ENCODE data around the gene CLCN6. TPM values are rescaled to one million over a fixed set of nuclear protein-coding genes. Genes with fewer than 3 reads are reported as not detected.

The CLCN6 gene
- total and polyA plus RNA-seq, 2 of the 13 experiments (the other 11 are each of a cell fraction or from before 2014, with no cell fraction given) = 14.9 to 19.3 TPM

GRCh38 chr1:11805422-11806306 is at the start of gene CLCN6, which contains the start of gene MTHFR (continued):
- peak; percentile 80 for TF ChIP-seq ZNF264 (CRISPR knock-in tag; IDR thresholded peaks at IDR 0.05)
- TF ChIP-seq, protein P1, sequence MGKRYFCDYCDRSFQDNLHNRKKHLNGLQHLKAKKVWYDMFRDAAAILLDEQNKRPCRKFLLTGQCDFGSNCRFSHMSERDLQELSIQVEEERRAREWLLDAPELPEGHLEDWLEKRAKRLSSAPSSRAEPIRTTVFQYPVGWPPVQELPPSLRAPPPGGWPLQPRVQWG (CRISPR knock-in tag; IDR thresholded peaks at IDR 0.05; ENCODE audit: borderline replicate concordance, low read depth) = no peak
- peak; percentile 65 for TF ChIP-seq SALL1 (CRISPR knock-in tag; IDR thresholded peaks at IDR 0.05)
- no peak for TF ChIP-seq ZNF549 (CRISPR knock-in tag; IDR thresholded peaks at IDR 0.05)
- no peak for TF ChIP-seq CBX2 (IDR thresholded peaks at IDR 0.05; ENCODE audit: low read depth, low read length)
- TF ChIP-seq CBX2 (CRISPR knock-in tag; IDR thresholded peaks at IDR 0.05; ENCODE audit: low read depth) = peak; percentile 51; the same call in 1 of the 2 replicates
- peak; percentile 83; the same call in 1 of the 2 replicates for TF ChIP-seq ZNF503 (CRISPR knock-in tag; IDR thresholded peaks at IDR 0.05)
- TF ChIP-seq, protein P2, sequence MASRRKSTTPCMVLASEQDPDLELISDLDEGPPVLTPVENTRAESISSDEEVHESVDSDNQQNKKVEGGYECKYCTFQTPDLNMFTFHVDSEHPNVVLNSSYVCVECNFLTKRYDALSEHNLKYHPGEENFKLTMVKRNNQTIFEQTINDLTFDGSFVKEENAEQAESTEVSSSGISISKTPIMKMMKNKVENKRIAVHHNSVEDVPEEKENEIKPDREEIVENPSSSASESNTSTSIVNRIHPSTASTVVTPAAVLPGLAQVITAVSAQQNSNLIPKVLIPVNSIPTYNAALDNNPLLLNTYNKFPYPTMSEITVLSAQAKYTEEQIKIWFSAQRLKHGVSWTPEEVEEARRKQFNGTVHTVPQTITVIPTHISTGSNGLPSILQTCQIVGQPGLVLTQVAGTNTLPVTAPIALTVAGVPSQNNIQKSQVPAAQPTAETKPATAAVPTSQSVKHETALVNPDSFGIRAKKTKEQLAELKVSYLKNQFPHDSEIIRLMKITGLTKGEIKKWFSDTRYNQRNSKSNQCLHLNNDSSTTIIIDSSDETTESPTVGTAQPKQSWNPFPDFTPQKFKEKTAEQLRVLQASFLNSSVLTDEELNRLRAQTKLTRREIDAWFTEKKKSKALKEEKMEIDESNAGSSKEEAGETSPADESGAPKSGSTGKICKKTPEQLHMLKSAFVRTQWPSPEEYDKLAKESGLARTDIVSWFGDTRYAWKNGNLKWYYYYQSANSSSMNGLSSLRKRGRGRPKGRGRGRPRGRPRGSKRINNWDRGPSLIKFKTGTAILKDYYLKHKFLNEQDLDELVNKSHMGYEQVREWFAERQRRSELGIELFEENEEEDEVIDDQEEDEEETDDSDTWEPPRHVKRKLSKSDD (CRISPR knock-in tag; IDR thresholded peaks at IDR 0.05; ENCODE audit: low read depth) = no peak; the same call in none of the 2 replicates
- TF ChIP-seq ZBTB43 (CRISPR knock-in tag; conservative IDR thresholded peaks at IDR 0.05) = peak; percentile 51; the same call in 1 of the 2 replicates
- TF ChIP-seq ZNF878 (CRISPR knock-in tag; IDR thresholded peaks at IDR 0.05) = peak; percentile 85
- peak; percentile 87; the same call in 1 of the 2 replicates for TF ChIP-seq ZNF510 (CRISPR knock-in tag; IDR thresholded peaks at IDR 0.05; ENCODE audit: low read depth)
- no peak; the same call in 1 of the 2 replicates for TF ChIP-seq CAMTA2 (CRISPR knock-in tag; IDR thresholded peaks at IDR 0.05; ENCODE audit: borderline replicate concordance)
- no peak for TF ChIP-seq MLLT10 (CRISPR knock-in tag; IDR thresholded peaks at IDR 0.05)
- peak; percentile 83 for TF ChIP-seq YEATS4 (CRISPR knock-in tag; IDR thresholded peaks at IDR 0.05; ENCODE audit: borderline replicate concordance)
- peak; percentile 96 for TF ChIP-seq GABPB1 (CRISPR knock-in tag; IDR thresholded peaks at IDR 0.05)
- no peak for TF ChIP-seq POLR2AphosphoS2 (IDR thresholded peaks at IDR 0.05; ENCODE audit: low read depth, low read length)
- peak; percentile 18; the same call in 1 of the 2 replicates for TF ChIP-seq KDM3A (CRISPR knock-in tag; IDR thresholded peaks at IDR 0.05; ENCODE audit: low read depth)
- TF ChIP-seq NR2F6 (IDR thresholded peaks at IDR 0.05) = 0 out of 2 replicates have a peak, but pooled peaks have one; percentile 37
- peak; percentile 81 for TF ChIP-seq NR2F6 (CRISPR knock-in tag; IDR thresholded peaks at IDR 0.05)
- TF ChIP-seq NR3C1 (CRISPR knock-in tag; IDR thresholded peaks at IDR 0.05) = no peak
- peak; percentile 68; the same call in 1 of the 2 replicates for TF ChIP-seq SMAD3 (CRISPR knock-in tag; IDR thresholded peaks at IDR 0.05)
- TF ChIP-seq ZNF891 (CRISPR knock-in tag; IDR thresholded peaks at IDR 0.05) = peak; percentile 74; the same call in 1 of the 2 replicates
- no peak for TF ChIP-seq ZIK1 (CRISPR knock-in tag; IDR thresholded peaks at IDR 0.05; ENCODE audit: borderline replicate concordance, low read depth)

Data from HepG2 (cell line).